IMR-90 (cell line): Measurements from ENCODE around the gene CNTNAP3B. TPM values are rescaled to one million over a fixed set of nuclear protein-coding genes. Genes with fewer than 3 reads are reported as not detected.
"Not testable (repeated sequence)": the region's sequence is repeated elsewhere in the genome, so short reads cannot be mapped to it uniquely, and the experiment has no call there.

Experiments used
- ATAC-seq: fragments of 200-7000 bp; cut with Tn5 transposase; 2 replicates; pipeline ENCODE4 v1.9.1; 2020; ENCODE audit warnings: low read depth, mild to moderate bottlenecking, moderate library complexity
- BruUV-seq: library from RNA; stranded (reverse); fragments of 400-500 nt; replicated peaks from 2 replicates; lab custom pipeline; 2021; lab: Mats Ljungman, UMichigan
- CTCF ChIA-PET: fragments of 300-600 bp; formaldehyde crosslinking; extraction: SDS; loops from one replicate; lab custom pipeline; 2021; ENCODE audit warnings: antibody characterized with exemption; lab: Yijun Ruan, JAX
- POLR2A ChIA-PET: fragments of 300-600 bp; sonication (Branson Sonifier 250); formaldehyde crosslinking; loops from one replicate; lab custom pipeline; 2022; ENCODE audit warnings: antibody characterized with exemption; ENCODE audit not compliant: unreplicated experiment; lab: Charles Lee
- DNase-seq: peaks from one replicate; pipeline ENCODE4 v3.0.0; 2013
- H2AFZ ChIP-seq: replicated peaks from 2 replicates; pipeline ENCODE3; 2013; ENCODE audit warnings: low read length, mild to moderate bottlenecking; ENCODE audit not compliant: poor library complexity
- H2AK5ac ChIP-seq: 2 replicates; pipeline ENCODE4 v1.6.1; 2013; ENCODE audit warnings: low read depth, low read length, inconsistent platforms
- H2AK9ac ChIP-seq: replicated peaks from 2 replicates; pipeline ENCODE3; 2013; ENCODE audit warnings: mild to moderate bottlenecking, low read depth, low read length, moderate library complexity; ENCODE audit not compliant: poor library complexity
- H2BK120ac ChIP-seq: 2 replicates; pipeline ENCODE4 v1.6.1; 2013; ENCODE audit warnings: low read depth, low read length, inconsistent platforms
- H2BK15ac ChIP-seq: 3 replicates; pipeline ENCODE4 v1.6.1; 2013; ENCODE audit warnings: low read depth, low read length, inconsistent platforms
- H2BK20ac ChIP-seq: 2 replicates; pipeline ENCODE4 v1.6.1; 2013; ENCODE audit warnings: low read depth, mild to moderate bottlenecking, inconsistent platforms, low read length, moderate library complexity
- H2BK5ac ChIP-seq: 2 replicates; pipeline ENCODE4 v1.6.1; 2013; ENCODE audit warnings: mild to moderate bottlenecking, low read depth, low read length, inconsistent platforms; ENCODE audit not compliant: poor library complexity, severe bottlenecking
- H3K14ac ChIP-seq: replicated peaks from 2 replicates; pipeline ENCODE4 v1.6.1; 2013; ENCODE audit warnings: low read depth, low read length, inconsistent platforms
- H3K18ac ChIP-seq: 2 replicates; pipeline ENCODE4 v1.6.1; 2013; ENCODE audit warnings: low read depth, low read length, control low read depth
- H3K23ac ChIP-seq: 2 replicates; pipeline ENCODE4 v1.6.1; 2013; ENCODE audit warnings: low read depth, low read length, inconsistent platforms
- H3K27ac ChIP-seq: 2 replicates; pipeline ENCODE4 v1.5.1; 2013; ENCODE audit warnings: mild to moderate bottlenecking, control low read depth, low read length; ENCODE audit not compliant: insufficient read depth
- H3K27me3 ChIP-seq: 2 replicates; pipeline ENCODE4 v1.6.1; 2013; ENCODE audit warnings: low read length; ENCODE audit not compliant: control insufficient read depth, insufficient read depth
- H3K36me3 ChIP-seq: 2 replicates; pipeline ENCODE4 v1.6.1; 2013; ENCODE audit warnings: low read length, mixed read lengths; ENCODE audit not compliant: control insufficient read depth, insufficient read depth
- H3K4ac ChIP-seq: 2 replicates; pipeline ENCODE4 v1.6.1; 2013; ENCODE audit warnings: low read depth, low read length, inconsistent platforms
- H3K4me1 ChIP-seq: 2 replicates; pipeline ENCODE4 v1.6.1; 2013; ENCODE audit warnings: low read length, mixed read lengths; ENCODE audit not compliant: control insufficient read depth, insufficient read depth
- H3K4me2 ChIP-seq: 2 replicates; pipeline ENCODE4 v1.6.1; 2013; ENCODE audit warnings: low read depth, mild to moderate bottlenecking, control low read depth, low read length, moderate library complexity
- H3K4me3 ChIP-seq: 2 replicates; pipeline ENCODE4 v1.5.1; 2013; ENCODE audit warnings: low read depth, mild to moderate bottlenecking, control low read depth, low read length, moderate library complexity; ENCODE audit not compliant: insufficient read depth
- H3K56ac ChIP-seq: 2 replicates; pipeline ENCODE4 v1.6.1; 2013; ENCODE audit warnings: low read length, inconsistent platforms; ENCODE audit not compliant: insufficient read depth; ENCODE audit errors: extremely low read depth
- H3K79me1 ChIP-seq, 2 experiments: 2 replicates each; pipeline ENCODE4 v1.6.1; 2013; ENCODE audit warnings: low read length in 2 of 2, inconsistent platforms in 1 of 2, low read depth in 1 of 2
- H3K9ac ChIP-seq: 2 replicates; pipeline ENCODE4 v1.6.1; 2013; ENCODE audit warnings: low read depth, low read length, control low read depth
- H3K9me1 ChIP-seq: 2 replicates; pipeline ENCODE4 v1.6.1; 2013; ENCODE audit warnings: low read length, inconsistent platforms; ENCODE audit not compliant: insufficient read depth
- H3K9me3 ChIP-seq: 2 replicates; pipeline ENCODE4 v1.6.1; 2013; ENCODE audit warnings: low read length; ENCODE audit not compliant: control insufficient read depth, insufficient read depth
- H4K20me1 ChIP-seq: 2 replicates; pipeline ENCODE4 v1.6.1; 2013; ENCODE audit warnings: low read length, inconsistent platforms; ENCODE audit not compliant: insufficient read depth
- H4K5ac ChIP-seq: 2 replicates; pipeline ENCODE4 v1.6.1; 2013; ENCODE audit warnings: mild to moderate bottlenecking, low read depth, low read length, control low read depth
- H4K8ac ChIP-seq, 2 experiments: 2 replicates each; pipeline ENCODE4 v1.6.1; 2013; ENCODE audit warnings: low read depth in 2 of 2, low read length in 2 of 2, control low read depth in 1 of 2, inconsistent platforms in 1 of 2
- H4K91ac ChIP-seq: 2 replicates; pipeline ENCODE4 v1.6.1; 2013; ENCODE audit warnings: low read depth, low read length, inconsistent platforms; ENCODE audit not compliant: insufficient read depth
- WGBS, 2 experiments: methylation state at CpG; one replicate each; pipeline versions ENCODE4 v1.1.5 to v1.1.7; 2013; ENCODE audit warnings: missing lambda C conversion rate in 2 of 2; ENCODE audit not compliant: insufficient read length in 1 of 2; ENCODE audit errors: extremely low coverage in 2 of 2; 5-methylcytosine and 5-hydroxymethylcytosine counted together
- dilution Hi-C: fragments of 300-500 bp; cut with HindIII; formaldehyde crosslinking; loops from one replicate; pipeline ENCODE4 v1.14.3; 2018; ENCODE audit warnings: low sequenced_read_pairs; ENCODE audit not compliant: unreplicated experiment
- in situ Hi-C: fragments of 300-500 bp; cut with MboI; formaldehyde crosslinking; loops from 3 replicates; pipeline ENCODE4 v1.14.3; 2019; ENCODE audit warnings: low sequenced_read_pairs, inconsistent platforms, mixed read lengths
- intact Hi-C: fragments of 100-400 bp; cut with micrococcal nuclease; formaldehyde crosslinking; loops from 2 replicates; pipeline ENCODE4 v1.10.0; 2022
- polyA plus RNA-seq, 3 experiments: library from polyadenylated mRNA; depleted of rRNA; stranded (reverse); fragments of >200 nt; gene quantifications; 2 replicates each; pipeline ENCODE4 v1.2.3, GENCODE V29; 2012; ENCODE audit warnings: low replicate concordance in 1 of 3
- total RNA-seq: library from RNA; depleted of rRNA; stranded (reverse); fragments of >200 nt; gene quantifications from 2 replicates; pipeline ENCODE4 v1.2.3, GENCODE V29; 2012

The CNTNAP3B gene
- total and polyA plus RNA-seq, 2 of the 4 experiments (the other 2 are of a cell fraction) = 1.4 to 2.1 TPM

- in situ Hi-C loops = not testable (repeated sequence)
- WGBS, 2 experiments = no CpG with 5 or more reads among the region's 5 CpGs
These were observed 151.1 kb downstream of the CNTNAP3B start for GRCh38 chr9:41977965-41978600.

GRCh38 chr9:41974906-41975305 lies 154.3 kb downstream of the CNTNAP3B start:
- H3K18ac ChIP-seq, H3K9me1 ChIP-seq, H3K4me1 ChIP-seq, H4K91ac ChIP-seq, H3K4me2 ChIP-seq, ATAC-seq, POLR2A ChIA-PET, H3K4me3 ChIP-seq, H2AK9ac ChIP-seq, H4K8ac ChIP-seq, H4K5ac ChIP-seq, H4K20me1 ChIP-seq, intact Hi-C loops, DNase-seq, H2BK15ac ChIP-seq, H2AK5ac ChIP-seq, H2AFZ ChIP-seq, H3K9me3 ChIP-seq, CTCF ChIA-PET, dilution Hi-C loops, H2BK120ac ChIP-seq, BruUV-seq, H2BK5ac ChIP-seq, H3K79me1 ChIP-seq, H2BK20ac ChIP-seq, H3K36me3 ChIP-seq, H3K27me3 ChIP-seq, H3K4ac ChIP-seq, H3K56ac ChIP-seq, H3K14ac ChIP-seq, H3K23ac ChIP-seq, in situ Hi-C loops, H3K9ac ChIP-seq, H3K27ac ChIP-seq: not testable (repeated sequence)
- no CpG with 5 or more reads among the region's 17 CpGs for WGBS, 2 experiments

More at GRCh38 chr9:41977965-41978600, 151.1 kb downstream of the CNTNAP3B start:
- H3K4me1 ChIP-seq, H2BK120ac ChIP-seq, H2AFZ ChIP-seq, H3K79me1 ChIP-seq, H4K8ac ChIP-seq, H3K27ac ChIP-seq, H3K23ac ChIP-seq, CTCF ChIA-PET, H3K36me3 ChIP-seq, H3K27me3 ChIP-seq, H2AK9ac ChIP-seq, DNase-seq, H3K4ac ChIP-seq, H3K56ac ChIP-seq, H2BK20ac ChIP-seq, ATAC-seq, H4K20me1 ChIP-seq, intact Hi-C loops, H2AK5ac ChIP-seq, H3K9me3 ChIP-seq, H4K91ac ChIP-seq, H3K14ac ChIP-seq, H3K4me2 ChIP-seq, dilution Hi-C loops, BruUV-seq, H4K5ac ChIP-seq, H2BK5ac ChIP-seq, H2BK15ac ChIP-seq, H3K4me3 ChIP-seq, H3K18ac ChIP-seq, H3K9me1 ChIP-seq, H3K9ac ChIP-seq, POLR2A ChIA-PET: not testable (repeated sequence)
